Measurements from ENCODE around the gene KCNAB3.

The KCNAB3 gene

DNA sequence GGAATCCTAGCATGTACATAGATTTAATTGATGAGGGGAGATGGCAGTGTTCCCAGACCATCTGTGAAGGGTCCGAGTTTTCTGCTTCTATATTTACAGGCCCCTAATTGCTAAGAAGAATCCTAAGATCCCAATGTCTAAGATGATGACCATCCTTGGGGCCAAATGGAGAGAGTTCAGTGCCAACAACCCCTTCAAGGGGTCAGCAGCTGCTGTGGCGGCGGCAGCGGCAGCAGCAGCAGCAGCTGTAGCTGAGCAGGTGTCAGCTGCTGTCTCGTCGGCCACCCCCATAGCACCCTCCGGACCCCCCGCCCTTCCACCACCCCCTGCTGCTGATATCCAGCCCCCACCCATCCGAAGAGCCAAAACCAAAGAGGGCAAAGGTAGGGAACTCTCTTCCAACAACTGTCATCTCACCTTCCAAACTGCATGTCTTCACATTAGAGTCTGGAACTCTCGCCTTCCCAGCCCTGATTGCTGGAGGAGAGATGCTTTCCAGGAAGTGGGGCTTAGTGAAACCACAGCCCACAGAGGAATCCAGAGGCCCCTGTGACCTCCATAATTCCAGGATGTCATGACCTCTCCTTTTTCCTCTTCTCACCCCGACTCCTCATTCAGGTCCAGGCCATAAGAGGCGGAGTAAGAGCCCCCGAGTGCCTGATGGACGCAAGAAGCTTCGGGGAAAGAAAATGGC is 36.3 kb downstream of the KCNAB3 start:
- DNase-seq: no peak
- Mint-ChIP-seq H3K4me1 (peaks cover 39% of the 10 kb centered on the region), H3K27me3 (no peaks in the 10 kb centered on the region), H3K9me3 (no peaks in the 10 kb centered on the region), H3K4me3 (no peak overlapping the region), H3K27ac (peak overlapping the region in 1 of 2 donors; percentile 20)
- no peak for ATAC-seq

DNA sequence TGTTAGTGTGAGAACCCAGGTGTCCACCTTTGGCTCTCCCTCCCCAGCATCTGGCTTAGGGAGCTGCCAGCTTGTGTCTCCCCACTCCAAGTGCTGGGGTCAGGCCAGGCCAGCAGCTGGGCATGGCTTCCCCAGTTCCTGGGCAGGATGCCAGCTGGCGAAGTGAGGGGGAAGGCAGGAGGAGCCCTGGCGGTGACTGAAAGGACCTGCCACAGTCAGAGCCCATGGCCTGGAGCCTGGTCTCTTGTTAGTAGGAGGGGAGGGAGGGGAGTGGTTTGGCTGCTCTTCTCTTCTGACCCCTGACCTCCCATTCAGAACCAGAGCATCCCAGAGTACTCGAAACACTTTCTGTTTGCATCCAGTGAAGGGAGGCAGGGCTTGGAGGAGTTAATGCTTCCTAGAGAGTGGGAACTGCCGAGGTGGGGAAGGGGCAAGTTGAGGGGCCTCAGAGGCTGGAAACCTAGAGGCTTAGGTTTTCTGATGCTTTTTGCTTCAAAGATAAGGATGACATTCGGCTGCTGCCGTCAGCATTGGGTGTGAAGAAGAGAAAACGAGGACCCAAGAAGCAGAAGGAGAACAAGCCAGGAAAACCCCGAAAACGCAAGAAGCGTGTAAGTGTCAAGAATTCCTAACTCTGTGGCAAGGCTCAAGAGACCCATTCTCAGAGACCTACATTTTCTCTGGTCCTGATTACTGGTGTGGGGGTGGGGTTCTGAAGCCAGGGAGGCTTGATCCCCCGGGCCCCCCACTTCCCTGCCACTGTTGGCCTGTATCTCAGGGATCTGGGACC is 40.3 kb downstream of the KCNAB3 start:
- Mint-ChIP-seq H3K9me3 (no peaks in the 10 kb centered on the region), H3K27ac (no peak overlapping the region), H3K4me1 (peaks cover 22% of the 10 kb centered on the region), H3K4me3 (peak overlapping the region in 1 of 2 donors; percentile 24), H3K27me3 (no peaks in the 10 kb centered on the region)
- DNase-seq: peak in 1 of 2 donors; percentile 45
- ATAC-seq: no peak

DNA sequence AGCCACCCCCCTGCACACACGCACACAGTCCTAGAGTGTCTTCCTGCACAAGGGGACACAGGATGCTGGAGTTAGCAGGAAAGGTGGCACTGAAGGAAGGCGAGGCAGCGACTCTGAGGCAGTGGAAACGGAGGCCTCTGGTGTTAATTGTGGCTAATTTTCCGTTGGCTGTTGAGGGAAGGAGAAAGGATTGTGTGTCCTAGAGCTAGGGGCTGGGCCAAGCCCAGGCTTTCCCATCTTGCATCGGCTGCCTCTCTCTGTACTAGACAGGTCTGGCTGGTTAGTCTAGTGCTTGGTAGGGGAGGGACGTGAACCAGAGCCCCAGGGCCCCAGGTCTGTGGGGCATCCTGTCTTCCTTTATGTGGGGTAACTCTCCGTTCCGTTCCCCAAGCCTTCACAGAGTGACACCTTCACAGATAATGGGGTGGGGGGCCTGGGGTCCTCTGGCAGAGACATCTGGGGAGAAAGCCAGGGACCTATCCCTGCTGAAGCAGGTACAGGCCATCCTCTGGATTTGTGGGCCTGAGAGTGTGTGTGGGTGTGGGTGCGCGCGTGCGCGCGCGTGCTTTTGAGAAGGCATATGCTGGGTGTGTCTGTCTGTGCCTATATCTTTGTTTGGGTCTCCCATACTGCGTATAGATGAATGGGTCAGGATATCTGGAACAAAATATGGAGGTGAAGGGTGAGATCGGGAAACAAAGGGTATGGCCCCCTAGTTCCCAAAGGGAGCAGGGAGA is 41.3 kb downstream of the KCNAB3 start, which contains the start of gene CHD3:
Gene CHD3, plus strand, starts transcription at position 606 of the 737 bp plus-strand sequence. CDS start 212 bp downstream, outside the sequence.
- Mint-ChIP-seq H3K27me3 (no peaks in the 10 kb centered on the region), H3K27ac (no peak within 1 kb of the TSS), H3K4me3 (peak within 1 kb of the TSS in 1 of 2 donors; percentile 24), H3K9me3 (no peaks in the 10 kb centered on the region), H3K4me1 (peaks cover 13% of the 10 kb centered on the region)
- DNase-seq: peak; percentile 48 to 60
- peak; percentile 27 for ATAC-seq

DNA sequence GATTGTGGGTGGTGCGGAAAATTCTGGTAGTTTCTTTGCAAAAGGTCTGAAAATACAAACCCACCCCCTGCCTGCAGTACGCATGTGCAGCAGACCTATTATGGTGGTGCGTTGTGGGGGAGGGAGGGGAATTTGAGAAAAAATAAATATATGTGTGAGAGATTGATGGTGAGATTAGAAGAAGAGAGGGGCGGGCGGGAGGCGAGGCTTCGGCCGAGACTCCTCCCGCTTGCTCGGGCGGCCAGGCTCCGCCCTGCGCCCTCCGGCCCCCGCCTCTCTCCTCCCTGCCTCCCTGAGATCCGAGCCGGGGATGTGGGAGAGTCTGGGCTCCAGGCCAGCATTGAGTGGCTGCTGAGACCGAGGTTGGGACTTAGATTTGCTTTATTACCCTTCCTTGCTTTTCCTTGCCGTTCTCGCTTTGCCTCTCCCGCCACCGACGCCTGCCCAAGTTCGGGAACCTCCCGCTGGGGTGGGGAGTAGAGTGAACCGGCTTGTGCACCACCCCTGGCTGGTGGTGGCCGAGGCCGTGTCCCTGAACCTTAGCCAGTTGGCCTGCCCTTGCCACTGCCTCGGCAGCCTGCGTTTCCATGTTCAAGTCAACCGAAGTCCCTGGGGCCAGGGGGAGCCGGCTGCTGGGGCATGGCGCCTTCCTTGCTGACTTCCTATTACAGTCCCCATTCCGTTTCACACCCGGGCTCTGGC is 42.0 kb downstream of the KCNAB3 start:
- H3K27ac Mint-ChIP-seq: no peak overlapping the region
- no peaks in the 10 kb centered on the region for H3K27me3 Mint-ChIP-seq
- no peaks in the 10 kb centered on the region for H3K9me3 Mint-ChIP-seq
- DNase-seq (peak; percentile 86 to 92), ATAC-seq (peak; percentile 71)
- peaks cover 13% of the 10 kb centered on the region for H3K4me1 Mint-ChIP-seq
- no peak overlapping the region for H3K4me3 Mint-ChIP-seq

DNA sequence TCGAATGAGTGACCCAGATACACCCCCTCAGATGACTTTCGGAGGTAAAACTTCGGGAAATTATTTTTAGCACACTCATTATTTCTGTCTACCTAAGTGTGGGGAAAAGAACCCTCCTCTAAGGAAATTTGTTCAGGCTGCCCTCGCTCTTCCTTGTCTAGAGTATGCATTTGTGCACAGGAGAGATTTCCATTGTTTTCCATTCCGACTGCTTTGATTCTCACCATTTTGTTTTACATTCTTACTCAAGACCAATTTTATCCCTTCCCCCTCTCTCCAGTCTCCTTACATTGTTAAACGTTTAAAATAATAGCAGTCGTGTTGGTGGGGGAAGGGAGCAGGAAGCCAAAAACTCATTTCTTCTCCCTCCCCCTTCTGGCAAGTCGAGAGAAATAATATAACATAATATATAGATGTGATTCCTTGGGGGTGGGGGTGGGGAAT is 42.6 kb downstream of the KCNAB3 start:
- H3K4me1 Mint-ChIP-seq: peaks cover 13% of the 10 kb centered on the region
- no peak overlapping the region for H3K4me3 Mint-ChIP-seq
- ATAC-seq: no peak
- H3K27me3 Mint-ChIP-seq: no peaks in the 10 kb centered on the region
- no peaks in the 10 kb centered on the region for H3K9me3 Mint-ChIP-seq
- no peak for DNase-seq
- no peak overlapping the region for H3K27ac Mint-ChIP-seq

DNA sequence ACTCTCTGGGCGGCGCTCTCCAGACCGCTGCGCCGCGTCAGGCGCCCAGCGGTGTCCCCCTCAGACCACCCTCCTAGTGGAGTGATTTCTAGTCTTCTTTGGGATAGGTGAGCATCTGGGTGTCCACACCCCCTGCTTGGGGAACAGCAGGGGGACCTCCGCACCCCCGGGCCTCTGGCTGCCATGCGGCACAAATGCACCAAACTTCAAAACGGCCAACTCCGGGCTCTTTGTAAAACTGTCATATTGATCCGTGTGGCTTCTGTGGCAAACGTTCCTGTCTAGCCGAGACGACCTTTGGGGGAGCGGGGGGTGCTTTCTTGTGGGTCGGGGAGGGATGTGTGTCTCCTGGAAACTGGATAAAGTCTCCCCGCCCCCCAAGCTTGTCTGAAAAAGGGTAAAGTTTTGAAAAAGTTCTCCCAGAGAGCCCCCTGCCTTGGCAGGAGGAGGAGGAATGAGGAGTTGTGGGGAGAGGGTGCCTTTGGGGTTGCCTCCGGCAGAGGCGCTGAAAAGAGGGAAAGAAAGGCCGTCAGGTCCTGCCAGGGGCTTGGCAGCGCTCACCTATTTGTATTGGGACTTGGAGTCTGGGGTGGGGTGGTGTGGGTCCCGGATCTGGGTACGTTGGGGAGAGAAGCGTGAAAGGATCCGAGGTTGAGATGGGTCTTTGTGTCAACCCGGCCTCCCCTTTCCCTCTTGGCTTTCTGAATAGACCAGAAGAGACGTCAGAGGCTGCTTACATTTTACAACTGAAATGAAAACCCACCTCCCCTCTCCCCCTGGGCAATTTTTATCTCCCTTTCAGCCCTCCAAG is 43.2 kb downstream of the KCNAB3 start:
- H3K27ac Mint-ChIP-seq: no peak overlapping the region
- DNase-seq: peak; percentile 57 to 61
- H3K4me1 Mint-ChIP-seq: peaks cover 13% of the 10 kb centered on the region
- no peaks in the 10 kb centered on the region for H3K27me3 Mint-ChIP-seq
- no peaks in the 10 kb centered on the region for H3K9me3 Mint-ChIP-seq
- no peak overlapping the region for H3K4me3 Mint-ChIP-seq
- peak; percentile 42 for ATAC-seq

DNA sequence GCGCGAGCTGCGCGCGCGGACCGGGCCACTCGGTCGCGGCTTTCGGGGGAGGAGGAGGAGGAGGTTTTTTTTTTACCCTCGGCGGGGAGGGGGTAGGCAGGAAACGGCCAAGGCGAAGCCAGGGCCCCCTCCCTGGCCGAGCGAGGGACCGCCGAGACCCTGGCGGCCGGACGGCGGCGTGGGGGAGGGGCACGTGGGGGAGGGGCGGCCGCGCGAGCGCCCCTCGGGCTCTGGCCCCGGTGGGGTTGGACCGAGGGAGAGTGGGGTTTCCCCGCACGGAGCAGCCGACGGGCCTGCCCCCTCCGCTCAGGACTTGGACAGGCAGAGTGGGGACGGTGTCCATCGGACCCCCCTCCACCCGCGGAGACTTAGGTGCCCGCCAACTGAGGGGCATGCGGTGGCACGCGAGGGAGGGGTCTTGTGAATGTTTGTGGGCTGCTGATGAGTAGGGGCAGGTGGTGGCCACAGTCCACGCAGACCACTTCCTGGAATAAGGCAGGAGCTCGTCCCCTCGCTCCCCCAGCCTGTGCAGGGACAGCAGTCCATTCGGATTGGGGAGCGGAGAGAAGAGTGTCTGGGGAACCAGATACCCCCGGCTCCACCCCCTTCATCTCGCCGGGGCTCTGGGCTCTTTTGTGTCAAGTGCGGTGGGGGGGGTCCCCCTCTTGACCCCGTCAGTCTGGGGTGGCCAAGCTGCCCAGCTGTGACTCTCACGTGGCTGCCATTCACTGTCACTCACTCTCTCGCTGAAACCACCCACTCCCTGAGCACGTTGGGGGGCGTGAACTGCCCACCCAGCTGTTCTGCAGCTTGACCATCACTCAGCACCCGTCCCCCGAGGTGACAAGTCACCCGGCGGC is 44.1 kb downstream of the KCNAB3 start:
- H3K27ac Mint-ChIP-seq: peak overlapping the region in 1 of 2 donors; percentile 65
- ATAC-seq: peak; percentile 42
- no peaks in the 10 kb centered on the region for H3K27me3 Mint-ChIP-seq
- peak overlapping the region in 1 of 2 donors; percentile 52 for H3K4me3 Mint-ChIP-seq
- peak; percentile 67 to 72 for DNase-seq
- H3K9me3 Mint-ChIP-seq: no peaks in the 10 kb centered on the region
- H3K4me1 Mint-ChIP-seq: peaks cover 12% of the 10 kb centered on the region

DNA sequence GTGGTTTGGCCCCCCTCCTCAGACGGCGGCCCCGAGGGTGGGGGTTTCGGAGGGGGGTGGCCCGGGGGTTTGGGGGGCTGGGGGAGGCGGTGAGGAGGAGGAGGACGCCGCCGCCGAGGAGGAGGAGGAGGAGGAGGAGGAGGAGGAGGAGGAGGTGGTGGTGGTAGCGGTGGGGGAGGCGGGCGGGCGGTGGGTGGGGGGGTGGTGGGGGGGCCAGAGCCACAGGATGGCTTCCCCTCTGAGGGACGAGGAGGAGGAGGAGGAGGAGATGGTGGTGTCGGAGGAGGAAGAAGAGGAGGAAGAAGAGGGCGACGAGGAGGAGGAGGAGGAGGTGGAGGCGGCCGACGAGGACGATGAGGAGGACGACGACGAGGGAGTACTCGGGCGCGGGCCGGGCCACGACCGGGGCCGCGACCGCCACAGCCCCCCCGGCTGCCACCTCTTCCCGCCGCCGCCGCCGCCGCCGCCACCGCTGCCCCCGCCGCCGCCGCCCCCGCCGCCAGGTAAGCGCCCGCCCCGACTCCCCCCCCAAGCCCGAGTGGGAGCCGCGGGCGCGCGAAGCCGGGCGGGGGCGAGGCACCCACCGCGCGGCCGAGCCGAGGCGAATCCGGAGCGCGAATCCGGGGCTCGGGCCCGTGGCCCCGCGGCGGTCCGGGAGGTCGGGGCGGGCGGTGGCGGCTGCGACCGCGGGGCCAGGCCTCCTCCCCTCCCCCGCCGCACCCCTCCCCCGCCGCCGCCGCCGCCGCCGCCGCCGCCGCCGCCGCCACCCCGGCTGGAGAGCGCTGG is 44.9 kb downstream of the KCNAB3 start:
- DNase-seq: peak; percentile 32 to 36
- H3K4me3 Mint-ChIP-seq: peak overlapping the region; percentile 72 to 75

DNA sequence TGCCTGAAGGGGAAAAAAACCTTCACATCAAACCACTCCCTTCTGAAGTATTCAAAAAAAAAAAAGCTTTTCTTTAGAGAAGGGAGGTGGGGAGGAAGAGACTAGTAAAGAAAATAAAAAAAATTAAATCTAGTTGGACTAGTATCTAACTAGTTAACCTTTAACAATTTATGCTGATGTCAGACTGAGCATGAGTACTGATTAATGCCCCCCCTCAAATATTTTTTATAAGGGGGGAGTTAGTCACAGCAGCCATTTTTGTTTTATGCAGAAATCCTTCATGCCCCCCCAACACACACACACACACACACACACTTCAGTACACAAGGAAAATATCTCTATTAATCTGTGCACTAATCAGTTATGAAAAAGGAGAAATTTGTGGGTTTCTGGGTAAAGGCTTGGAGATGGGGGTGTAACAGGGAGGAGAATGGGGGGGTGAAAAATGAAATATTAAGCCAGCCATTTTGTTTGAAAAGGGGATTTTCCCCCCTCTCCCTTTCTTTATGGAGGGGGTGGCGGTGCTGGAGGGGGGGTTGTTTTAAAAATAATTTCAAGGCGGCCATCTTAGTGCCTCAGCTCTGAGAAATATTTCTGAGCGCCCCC is 45.8 kb downstream of the KCNAB3 start:
- no peaks in the 10 kb centered on the region for H3K27me3 Mint-ChIP-seq
- ATAC-seq (no peak), DNase-seq (peak; percentile 25 to 38)
- H3K27ac Mint-ChIP-seq: peak overlapping the region; percentile 68 to 77
- peaks cover 7% of the 10 kb centered on the region for H3K4me1 Mint-ChIP-seq
- no peaks in the 10 kb centered on the region for H3K9me3 Mint-ChIP-seq
- peak overlapping the region in 1 of 2 donors; percentile 47 for H3K4me3 Mint-ChIP-seq

More for the DNA sequence above, 44.9 kb downstream of the KCNAB3 start:
- H3K27ac Mint-ChIP-seq: peak overlapping the region; percentile 88 to 92
- ATAC-seq: no peak
- peaks cover 7% of the 10 kb centered on the region for H3K4me1 Mint-ChIP-seq
- no peaks in the 10 kb centered on the region for H3K27me3 Mint-ChIP-seq
- no peaks in the 10 kb centered on the region for H3K9me3 Mint-ChIP-seq

DNA sequence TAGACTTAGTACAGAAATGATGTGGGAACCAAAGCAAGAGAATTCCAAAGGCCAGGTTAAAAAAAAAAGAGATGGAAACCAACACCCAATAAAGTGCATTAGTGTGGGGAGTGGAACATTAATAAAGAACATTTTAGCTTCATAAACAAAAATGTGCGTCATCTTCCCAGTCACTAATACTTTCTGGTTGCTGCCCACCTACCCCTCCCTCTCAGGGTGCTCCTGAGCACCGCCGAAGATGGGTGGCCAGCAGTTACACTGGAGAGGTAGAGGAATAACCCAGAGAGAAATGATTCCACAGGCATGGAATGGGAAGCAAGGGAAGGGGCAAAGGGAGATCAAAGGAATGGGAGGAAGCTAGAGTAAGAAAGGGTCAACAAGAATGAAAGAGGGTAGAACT is 47.0 kb downstream of the KCNAB3 start:
- H3K9me3 Mint-ChIP-seq: no peaks in the 10 kb centered on the region
- H3K27ac Mint-ChIP-seq: no peak overlapping the region
- H3K4me1 Mint-ChIP-seq: peaks cover 7% of the 10 kb centered on the region
- no peaks in the 10 kb centered on the region for H3K27me3 Mint-ChIP-seq
- DNase-seq (no peak), ATAC-seq (no peak)
- no peak overlapping the region for H3K4me3 Mint-ChIP-seq

DNA sequence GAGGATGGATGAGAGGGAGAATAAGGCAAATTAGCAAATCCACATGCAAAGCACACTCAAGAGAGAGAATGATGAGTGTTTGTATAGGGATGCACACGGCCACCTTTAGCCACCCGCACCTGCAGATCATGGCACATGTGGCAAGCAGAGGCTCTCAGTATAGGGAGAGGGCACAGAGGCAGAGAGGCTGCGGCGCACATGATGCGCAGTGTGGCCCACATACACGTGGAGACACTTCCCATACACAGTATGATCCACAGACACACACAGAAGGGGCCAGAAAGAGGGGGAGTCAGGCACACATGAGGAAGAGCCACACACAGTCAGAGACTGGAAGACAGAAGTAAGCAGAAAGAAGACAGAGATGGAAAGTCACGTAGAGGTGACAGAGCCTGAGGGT is 47.6 kb downstream of the KCNAB3 start:
- no peak overlapping the region for H3K27ac Mint-ChIP-seq
- H3K27me3 Mint-ChIP-seq: no peaks in the 10 kb centered on the region
- no peak overlapping the region for H3K4me3 Mint-ChIP-seq
- H3K9me3 Mint-ChIP-seq: no peaks in the 10 kb centered on the region
- DNase-seq: no peak
- peaks cover 7% of the 10 kb centered on the region for H3K4me1 Mint-ChIP-seq
- no peak for ATAC-seq

DNA sequence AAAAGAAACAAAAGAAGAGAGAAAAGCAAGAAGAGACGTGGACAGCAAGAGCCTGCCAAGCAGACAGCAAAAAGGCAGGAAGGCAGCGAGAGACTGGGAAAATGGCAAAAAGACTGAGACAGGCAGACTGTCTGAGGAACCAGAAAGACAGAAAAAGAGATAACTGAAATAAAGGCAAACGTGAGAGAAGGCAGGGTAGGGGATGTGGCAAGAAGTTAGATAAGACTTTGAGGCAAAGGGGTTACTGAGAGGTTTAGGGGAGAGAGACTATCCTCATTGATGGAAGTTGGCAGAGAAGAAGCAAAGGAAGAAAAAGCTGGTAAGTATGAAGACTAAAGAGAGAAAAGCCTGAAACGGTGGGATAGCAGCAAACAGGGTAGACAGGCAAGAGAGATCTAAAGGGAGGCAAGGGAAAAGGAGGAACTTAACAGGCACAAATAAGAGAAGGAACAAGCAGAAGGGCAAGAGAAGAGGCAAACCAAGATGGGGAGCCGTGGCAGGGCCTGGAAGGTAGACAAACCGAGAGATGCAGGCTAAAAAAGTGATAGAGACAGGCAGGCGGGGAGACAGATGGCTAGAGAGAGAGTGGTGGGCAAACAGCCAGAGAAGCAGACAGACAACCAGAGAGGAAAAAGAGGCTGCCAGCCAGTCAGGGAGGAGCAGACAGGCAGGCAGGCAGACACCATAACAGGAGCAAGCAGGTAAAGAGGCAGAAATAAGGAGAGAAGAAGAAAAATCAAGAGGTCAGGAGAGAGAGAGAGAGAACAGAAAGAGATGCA is 48.2 kb downstream of the KCNAB3 start:
- Mint-ChIP-seq H3K9me3 (no peaks in the 10 kb centered on the region), H3K27me3 (no peaks in the 10 kb centered on the region), H3K27ac (no peak overlapping the region), H3K4me3 (no peak overlapping the region), H3K4me1 (peaks cover 6% of the 10 kb centered on the region)
- ATAC-seq: no peak
- no peak for DNase-seq

All from stimulated activated naive CD8-positive, alpha-beta T cell treated with anti-CD3 and anti-CD28 coated beads, Interleukin-15, amount 100 ng/mL, for 72 hours (primary cell).